Midbrain (tissue), 1 donor: ENCODE measurements around the gene F13B.
"Not testable (repeated sequence)": the region's sequence is repeated elsewhere in the genome, so short reads cannot be mapped to it uniquely, and the experiment has no call there.

Experiments
- DNase-seq: peaks from one replicate; lab custom pipeline; 2025; lab: John Stamatoyannopoulos, UW

The F13B gene

GRCh38 chr1:197041486-197042353, 25.3 kb downstream of the F13B start:
- DNase-seq: no peak

DNA sequence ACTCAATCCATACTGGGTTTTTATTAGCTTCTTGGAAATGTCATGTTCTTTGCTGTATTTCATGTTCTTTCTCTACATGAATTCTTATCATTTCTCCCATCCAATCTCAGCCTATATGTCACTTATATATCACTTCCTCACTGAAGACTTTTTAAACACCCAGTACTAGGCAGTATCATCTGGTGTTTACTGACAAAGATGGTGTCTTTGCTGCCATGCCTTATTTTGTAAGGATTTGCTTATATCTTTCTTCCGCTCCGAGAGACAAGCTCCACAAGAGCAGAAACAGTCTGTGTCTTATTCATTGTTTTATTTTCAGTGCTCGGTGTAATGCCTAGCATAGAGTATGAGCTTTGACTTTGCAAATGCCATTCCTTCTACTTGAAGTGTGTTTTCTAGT, 30.2 kb downstream of the F13B start:
- DNase-seq: no peak

DNA sequence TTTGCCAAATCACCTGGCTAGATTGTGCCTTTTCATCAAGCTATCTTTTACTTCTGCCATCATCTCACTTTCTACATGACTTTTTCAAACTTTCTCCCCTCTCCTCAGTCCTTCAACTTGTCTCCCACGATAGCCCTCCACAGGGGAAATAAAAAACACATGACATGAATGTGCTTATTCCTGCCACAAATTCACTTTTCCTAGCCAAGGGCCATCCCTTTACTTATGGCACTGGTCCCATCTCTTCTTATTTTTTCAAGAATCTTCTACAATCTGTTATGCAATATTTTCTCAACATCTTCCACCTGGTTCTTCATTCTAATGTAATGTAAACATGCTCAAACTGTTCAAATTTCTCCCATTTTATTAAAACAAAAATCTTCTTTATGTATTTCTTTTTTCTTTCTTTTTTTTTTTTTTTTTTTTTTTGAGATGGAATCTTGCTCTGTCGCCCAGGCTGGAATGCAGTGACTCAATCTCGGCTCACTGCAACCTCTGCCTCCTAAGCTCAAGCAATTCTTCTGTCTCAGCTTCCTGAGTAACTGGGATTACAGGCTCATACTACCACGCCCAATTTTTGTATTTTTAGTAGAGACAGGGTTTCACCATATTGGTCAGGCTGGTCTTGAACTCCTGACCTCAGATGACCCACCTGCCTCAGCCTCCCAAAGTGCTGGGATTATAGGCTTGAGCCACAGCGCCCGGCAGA, 32.3 kb downstream of the F13B start:
- DNase-seq: not testable (repeated sequence)

DNA sequence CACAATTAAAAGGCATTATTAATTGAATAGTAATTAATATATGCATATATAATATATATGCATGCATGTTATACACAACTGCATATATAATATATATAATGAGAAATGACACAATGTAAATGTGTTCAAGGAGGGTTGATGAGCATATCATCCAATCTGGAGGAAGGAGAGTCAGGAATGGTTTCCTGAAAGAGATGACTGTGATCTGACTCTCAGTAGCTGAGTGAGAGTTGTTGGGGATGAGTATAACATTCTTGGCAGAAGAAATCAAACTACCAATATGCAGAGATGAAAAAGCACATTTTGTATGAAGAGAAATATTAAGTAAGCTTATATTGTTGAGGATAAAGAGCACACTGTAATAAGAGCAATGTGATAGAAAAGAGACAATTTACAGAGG, 37.3 kb downstream of the F13B start:
- no peak for DNase-seq

DNA sequence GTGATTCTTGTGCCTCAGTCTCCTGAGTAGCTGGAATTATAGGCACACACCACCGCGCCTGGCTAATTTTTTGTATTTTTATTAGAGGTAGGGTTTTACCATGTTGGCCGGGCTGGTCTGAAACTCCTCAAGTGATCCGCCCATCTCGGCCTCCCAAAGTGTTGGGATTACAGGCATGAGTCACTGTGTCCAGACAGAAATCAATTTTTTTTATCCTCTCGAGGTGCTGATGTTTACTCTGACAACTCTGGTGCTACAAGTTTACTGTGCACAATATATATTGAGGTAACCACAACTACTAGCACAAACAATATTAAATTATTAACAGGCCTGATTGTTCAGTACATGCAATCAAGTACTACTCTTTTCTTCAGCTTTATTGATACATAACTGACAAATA, 39.7 kb downstream of the F13B start:
- DNase-seq: no peak

- no peak for DNase-seq
Observed at GRCh38 chr1:197024460-197024859, 42.6 kb downstream of the F13B start.

- no peak for DNase-seq
Observed at GRCh38 chr1:197021716-197022115, 45.3 kb downstream of the F13B start.

GRCh38 chr1:197017558-197018146, 49.4 kb downstream of the F13B start:
- no peak for DNase-seq

DNA sequence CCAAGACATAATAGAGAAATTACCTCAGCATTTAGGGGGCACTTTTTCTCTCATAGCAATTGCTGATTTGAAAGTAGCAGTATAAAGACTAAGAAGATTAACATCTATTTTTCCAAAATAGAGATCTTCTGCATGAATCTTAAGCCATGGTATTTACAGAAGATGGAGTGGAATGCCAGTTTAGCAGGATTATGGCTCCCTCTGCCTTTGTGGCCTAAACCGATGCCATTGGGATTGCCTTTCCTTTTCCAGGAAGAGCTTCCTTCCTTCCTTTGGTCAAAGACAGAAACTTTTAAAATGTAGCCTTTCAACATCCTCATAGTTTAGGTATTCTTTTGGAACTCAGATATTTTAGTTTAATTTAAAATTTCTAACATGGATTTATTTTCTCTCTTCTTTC, 50.3 kb downstream of the F13B start:
- no peak for DNase-seq

DNA sequence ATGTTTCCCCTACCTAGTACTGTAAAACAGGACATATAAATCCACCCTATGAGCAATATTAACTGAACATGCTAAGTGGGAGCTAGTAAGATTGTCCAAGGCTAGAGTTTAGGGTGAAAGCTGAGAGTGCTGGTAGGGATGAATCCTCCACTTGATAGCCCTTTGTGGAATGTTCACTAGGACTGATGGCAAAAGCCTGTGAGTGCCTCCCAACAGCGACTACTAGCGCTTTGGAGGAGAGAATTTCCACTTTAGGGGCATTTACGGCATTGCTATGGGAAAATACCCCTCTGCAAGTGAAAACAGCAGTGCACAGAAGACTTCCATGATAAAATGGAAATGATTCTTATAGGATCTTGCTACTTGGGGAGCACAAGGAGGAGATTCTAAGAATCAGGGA, 53.8 kb downstream of the F13B start:
- no peak for DNase-seq

- no peak for DNase-seq
Observed at GRCh38 chr1:197011614-197012013, 55.4 kb downstream of the F13B start.

DNA sequence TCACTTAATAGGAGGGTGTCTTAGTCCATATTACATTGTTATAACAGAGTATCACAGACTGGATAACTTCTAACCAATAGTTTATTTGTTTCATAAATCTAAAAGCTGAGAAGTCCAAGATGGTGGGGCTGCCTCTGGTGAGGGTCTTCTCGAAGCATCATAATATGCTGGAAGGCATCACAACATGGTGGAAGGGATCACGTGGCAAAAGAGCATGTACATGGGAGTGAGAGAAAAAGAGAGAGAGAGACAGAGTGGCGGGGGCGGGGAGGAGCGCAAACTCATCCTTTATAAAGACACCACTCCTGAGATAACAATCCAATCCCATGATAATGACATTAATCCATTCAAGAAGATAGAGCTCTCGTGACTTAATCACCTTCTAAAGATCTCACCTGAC, 58.2 kb downstream of the F13B start:
- DNase-seq: no peak

- no peak for DNase-seq
Observed at GRCh38 chr1:197003132-197003531, 63.9 kb downstream of the F13B start.

- DNase-seq: no peak
Observed at GRCh38 chr1:197001828-197002227, 65.2 kb downstream of the F13B start.

DNA sequence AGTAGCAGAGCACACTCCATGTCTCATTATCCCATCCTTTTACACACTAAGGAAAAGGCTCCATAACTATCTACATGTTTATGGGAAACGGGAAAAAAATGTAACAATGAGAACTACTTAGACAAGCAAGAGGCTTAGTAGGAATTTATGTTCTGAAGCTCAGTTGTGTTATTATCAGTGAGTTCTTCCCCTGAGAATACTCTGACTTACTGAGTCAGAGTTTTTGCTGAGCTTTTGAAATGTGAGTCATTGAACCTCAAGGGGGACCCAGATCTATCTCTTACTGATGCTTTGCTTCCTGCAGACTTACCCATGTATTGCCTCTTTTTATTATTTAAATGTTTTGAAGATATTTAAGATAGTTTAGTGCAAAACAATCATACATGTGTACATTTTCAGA, 69.6 kb downstream of the F13B start:
- DNase-seq: no peak

DNA sequence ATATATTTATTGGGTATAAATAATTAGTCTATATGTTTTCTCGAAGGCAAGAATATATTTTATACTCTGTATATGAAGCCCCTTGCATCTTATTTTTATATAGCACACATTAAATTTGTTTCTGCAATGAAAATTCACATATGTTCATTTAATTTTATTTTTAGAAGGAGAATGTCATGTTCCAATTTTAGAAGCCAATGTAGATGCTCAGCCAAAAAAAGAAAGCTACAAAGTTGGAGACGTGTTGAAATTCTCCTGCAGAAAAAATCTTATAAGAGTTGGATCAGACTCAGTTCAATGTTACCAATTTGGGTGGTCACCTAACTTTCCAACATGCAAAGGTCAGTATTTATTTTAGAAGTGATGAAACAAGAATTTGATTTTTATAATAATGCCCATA, 73.1 kb downstream of the F13B start:
- DNase-seq: no peak

DNA sequence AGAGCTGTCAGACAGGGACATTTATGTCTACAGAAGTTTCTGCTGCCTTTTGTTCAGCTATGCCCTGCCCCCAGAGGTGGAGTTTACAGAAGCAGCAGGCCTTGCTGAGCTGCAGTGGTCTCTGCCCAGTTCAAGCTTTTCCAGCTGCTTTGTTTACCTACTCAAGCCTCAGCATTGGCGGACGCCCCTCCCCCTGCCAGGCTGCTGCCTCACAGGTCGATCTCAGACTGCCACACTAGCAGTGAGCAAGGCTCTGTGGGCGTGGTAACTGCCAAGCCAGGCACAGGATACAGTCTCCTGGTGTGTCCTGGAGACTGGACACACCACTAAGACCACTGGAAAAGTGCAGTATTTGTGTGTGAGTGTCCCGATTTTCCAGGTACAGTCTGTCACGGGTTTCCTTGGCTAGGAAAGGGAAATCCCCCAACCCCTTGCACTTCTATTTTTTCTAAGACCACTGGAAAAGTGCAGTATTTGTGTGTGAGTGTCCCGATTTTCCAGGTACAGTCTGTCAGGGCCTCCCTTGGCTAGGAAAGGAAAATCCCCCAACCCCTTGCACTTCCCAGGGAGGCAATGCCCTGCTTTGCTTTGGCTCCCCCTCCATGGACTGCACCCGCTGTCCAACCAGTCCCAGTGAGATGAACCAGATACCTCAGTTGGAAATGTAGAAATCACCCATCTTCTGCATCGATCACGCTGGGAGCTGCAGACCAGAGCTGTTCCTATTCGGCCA, 75.0 kb downstream of the F13B start:
- DNase-seq: not testable (repeated sequence)
